Measurements from ENCODE around the gene DCDC1.

DCDC1 gene, protein sequence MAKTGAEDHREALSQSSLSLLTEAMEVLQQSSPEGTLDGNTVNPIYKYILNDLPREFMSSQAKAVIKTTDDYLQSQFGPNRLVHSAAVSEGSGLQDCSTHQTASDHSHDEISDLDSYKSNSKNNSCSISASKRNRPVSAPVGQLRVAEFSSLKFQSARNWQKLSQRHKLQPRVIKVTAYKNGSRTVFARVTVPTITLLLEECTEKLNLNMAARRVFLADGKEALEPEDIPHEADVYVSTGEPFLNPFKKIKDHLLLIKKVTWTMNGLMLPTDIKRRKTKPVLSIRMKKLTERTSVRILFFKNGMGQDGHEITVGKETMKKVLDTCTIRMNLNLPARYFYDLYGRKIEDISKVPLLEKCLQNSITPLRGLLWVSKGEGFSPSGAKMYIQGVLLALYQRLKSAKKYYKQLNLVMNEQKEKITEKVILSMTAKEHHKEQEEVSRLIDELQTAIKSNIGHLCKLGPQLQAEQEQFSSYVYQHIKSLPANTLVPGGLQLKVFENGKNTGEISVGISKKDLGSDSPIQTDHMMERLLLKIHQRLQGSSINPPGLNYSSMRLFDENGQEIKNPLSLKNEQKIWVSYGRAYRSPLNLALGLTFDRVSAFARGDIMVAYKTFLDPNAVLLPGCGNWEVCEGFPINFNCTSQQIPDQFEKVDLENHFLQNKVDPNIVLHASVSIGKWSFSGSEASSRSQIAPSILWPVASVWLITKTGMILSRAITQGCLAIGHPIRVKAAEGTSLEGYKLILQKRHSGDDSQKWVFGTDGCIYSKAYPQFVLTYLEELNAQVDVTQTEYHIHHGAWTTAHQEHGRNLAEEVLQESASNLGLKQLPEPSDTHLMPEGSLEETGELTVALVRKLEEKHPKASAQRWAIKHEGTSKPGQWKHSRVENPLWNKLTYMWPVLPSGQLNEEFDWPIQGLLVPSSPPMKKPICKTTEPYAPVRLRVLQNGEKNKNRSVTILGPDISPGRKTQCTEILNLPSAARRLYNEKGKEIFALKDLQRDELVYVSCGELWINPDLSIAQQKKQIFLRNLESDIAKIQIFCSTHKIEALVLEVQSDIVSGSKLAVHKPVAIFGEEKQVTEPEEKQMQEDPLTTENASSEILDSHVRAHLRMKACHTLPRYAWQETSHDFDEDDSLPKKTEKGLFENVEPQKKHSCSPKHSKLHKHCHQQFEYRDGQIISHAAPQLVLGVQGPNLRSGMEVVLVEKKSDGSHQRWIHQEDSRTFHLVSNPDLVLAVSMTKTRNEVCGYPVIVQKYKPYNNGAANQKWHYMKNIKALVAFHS (N-terminal part only)

DNA sequence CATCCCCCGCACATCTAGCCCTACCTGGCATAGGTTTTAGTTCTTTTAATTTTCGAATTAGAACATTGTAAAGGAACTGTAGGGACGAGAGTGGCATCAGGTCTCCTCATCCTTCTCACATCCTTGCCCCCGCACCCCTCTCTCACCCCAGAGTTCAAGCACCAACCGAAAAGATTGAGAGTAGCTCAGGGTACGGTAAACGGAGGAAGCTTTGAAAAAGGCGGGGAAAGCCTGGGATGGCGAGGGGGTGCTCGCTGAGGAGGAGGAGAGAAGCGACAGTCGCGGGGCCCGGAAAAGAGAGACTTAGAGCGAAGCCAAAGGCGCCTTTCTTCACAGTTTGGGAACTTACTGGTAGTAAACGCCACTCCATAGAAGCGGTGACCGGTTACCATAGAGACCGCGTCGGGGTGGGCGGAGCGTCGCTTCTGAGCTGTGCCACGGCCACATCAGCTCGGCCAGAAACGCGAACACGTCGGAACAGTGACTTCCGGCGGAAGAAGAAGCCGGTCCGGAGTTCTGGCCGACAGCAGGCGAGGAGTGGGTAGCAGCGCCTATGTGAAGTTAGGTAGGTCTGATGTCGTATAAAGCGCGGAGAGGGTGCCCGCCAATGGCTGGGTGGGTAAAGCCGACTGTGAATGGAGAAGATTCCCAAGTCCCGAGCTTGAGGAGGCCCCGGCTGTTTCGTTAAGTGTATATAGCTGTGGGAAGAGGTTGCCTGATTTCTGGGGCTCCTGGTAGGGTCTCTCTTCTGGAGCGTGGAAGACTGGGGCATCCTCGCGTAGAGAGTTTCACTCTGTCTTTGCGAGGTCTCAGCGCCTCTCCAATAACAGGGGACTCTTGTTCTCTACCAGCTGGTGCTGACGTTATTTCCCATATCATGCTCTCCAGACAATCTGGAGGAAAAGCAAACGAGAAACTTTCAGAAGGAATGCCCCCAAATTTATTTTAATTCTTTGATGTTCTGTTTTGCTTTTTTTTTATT is at the start of gene DCDC1, which contains the start of gene DNAJC24:
Gene DCDC1, minus strand, starts transcription at position 392 of the 982 bp plus-strand sequence. CDS start 41,459 bp downstream, outside the sequence.
Gene DNAJC24, plus strand, starts transcription at position 513 of the 982 bp plus-strand sequence. CDS start 889 bp downstream, outside the sequence.
- peak; percentile 94 to 95 for DNase-seq

DNA sequence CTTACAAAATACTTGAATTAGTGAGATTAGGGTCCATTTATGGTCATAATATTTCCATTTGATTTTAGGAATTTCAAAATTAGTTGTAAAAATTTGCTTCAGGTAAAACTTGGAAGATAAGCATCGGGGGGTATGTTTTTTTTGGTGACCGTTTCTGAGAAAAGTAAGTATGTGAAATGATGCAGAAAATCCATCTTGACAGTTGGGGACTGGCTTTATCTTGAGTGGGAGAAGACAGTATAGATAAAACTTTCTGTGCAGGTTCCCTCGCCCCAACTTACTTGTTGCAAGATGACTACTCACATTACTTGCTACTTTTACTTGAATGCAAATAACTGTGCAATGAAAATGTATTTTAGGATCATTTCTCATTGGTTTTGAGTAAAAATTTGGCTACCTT is 49.6 kb upstream of the DCDC1 start:
- DNase-seq: no peak

DNA sequence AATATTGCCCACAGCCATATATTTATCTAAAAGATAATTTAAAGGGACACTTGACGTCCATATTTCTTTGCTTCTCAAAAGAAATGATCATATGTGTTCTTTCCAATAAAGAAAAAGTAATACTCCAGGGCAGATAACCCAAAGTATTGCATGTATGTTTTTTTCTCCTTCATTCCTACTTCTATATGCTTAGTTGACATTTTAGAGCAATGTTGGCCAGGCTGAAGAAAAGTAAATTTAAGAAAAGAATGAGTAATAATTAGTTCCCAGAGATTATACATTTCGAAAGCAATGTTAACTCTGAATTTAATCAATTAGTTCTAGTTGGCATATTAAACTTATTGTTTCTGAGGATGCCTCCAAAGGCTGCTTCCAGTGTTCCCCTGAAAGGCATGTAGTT is 48.3 kb upstream of the DCDC1 start:
- DNase-seq: no peak

DNA sequence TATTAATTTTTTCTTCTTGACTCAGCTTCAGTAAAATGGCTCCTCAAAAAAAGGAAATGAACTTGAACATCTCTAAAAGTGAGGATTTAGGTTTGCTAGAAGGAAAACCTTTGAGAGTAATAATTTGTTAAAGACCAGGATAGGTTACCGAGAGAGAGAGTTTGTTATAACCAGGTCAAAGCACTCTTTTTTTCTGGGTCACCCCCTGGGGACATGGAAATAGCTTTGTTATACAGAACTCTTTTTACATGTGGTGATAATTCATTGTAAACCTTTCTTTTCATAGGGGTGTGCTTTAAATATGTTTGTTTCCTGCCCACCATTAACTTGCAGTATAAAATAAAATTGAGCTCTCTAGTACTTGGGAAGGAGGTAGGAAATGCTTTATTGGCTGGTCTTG is 47.8 kb upstream of the DCDC1 start:
- no peak for DNase-seq

DNA sequence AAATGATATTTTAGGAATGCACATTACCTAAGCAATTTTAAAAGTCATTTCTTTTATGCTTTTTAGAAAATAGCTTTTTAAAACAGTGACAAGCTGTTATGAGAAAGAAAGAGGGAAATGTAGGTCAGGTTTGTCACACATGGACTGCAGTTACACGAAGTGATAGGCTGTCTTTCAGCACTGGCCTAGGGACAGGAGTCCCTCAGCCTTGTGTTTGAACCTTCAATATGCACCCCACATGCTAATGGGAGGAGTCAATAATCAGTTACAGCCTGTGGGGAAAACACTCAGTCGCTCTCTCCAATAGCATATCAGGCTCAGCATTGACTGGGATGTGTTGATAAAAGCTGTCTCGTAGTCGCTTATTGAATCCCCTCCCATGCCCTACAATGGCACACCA is 45.9 kb upstream of the DCDC1 start:
- no peak for DNase-seq

DNA sequence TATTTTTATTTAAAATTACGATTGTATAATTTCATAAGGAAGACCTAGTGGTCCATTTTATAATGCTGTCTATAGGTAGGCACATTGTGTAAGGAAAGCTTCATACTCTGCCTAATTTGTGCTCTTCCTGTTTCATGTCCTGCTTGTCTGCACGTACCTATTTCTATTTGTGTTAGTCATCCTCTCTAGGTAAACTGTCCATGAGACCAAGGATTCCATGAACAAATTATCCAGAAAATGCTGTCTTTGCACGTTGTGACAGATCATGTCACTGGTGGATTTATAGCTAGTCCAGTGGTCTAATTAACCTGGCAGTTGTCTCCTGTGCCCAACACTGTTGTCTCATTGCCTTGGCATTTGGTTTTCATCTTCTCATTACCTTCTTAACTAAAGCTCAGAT is 44.8 kb upstream of the DCDC1 start:
- DNase-seq: no peak

DNA sequence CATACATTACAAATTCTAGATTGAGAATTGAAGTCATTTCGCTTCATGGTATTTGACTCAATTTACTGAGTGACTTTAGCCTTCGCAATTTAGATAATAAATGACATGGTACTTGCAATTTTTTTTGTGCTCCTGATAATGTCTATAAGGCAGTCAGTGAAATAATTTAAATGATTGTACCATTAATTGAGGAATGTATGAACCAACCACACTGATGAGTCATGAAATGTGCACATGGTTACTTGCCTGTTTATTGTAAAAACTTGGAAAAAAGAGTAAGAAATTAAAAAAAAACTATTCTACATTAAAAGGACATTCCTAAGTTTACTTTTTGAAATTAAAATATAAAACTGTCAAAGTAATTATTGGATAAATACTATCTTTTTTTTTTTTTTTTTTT is 43.4 kb upstream of the DCDC1 start:
- no peak for DNase-seq

DNA sequence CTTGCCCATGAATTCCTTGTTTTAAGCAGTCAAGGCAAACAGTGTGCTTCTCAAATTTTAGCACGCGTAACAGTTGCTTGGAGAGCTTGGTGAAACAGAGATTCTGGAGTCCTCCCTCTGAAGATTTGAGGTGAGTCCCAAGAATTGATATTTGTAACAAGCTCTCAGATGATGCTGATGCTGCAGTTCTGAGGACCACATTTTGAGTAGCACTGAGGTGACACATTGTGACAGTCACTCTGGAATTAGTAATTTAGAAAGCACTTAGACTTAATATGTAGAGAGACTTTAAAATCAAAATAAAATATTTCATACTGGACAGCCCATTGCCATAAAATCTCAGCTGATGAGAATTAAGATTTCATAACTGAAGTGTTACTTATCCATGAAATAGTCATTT is 38.7 kb upstream of the DCDC1 start:
- DNase-seq: no peak

DNA sequence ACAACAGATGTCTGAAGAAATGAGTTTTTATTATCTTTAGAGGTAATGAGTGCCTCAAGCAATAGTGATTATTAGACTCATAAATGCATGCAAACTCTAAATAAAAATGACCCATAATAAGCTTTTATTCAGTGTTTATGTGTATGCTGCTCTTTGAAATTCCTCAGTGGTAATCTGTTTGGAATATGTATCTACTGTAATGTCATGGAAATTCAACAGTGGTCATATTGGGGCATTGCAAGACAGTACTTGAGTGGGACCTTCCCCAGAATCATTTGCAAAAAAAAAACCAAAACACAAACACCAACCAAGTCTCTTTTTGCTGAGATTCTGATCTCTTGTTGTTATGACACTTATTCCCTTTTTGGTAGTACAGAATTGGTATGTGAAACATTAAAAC is 35.1 kb upstream of the DCDC1 start:
- DNase-seq: no peak

DNA sequence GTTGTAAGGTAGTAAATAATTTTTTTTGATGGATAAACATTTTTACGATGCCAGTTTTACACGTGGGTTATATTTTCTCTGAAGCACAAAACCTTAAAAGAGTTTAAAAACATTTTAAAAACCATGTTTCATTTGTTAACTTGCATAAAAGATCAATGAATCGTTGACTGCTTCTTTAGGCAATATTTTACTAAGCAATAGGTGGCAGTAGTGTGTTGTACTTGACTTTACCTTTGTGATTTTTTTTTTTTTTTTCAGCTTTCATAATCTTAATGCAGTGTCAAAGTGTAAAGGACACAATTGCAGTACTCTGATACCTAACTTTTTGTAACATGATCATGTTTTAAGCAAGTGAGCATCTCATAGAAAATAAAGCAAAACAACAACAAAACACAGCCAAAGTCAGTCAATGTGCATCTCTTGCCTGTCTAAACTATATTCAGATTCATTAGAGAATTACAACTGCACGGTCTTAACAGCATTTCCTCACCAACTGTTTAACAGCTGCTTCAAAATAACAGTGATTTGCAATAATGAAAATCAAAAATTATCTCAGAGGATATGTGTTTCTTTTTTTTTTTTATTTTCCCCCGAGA is 27.8 kb upstream of the DCDC1 start:
- DNase-seq: no peak

DNA sequence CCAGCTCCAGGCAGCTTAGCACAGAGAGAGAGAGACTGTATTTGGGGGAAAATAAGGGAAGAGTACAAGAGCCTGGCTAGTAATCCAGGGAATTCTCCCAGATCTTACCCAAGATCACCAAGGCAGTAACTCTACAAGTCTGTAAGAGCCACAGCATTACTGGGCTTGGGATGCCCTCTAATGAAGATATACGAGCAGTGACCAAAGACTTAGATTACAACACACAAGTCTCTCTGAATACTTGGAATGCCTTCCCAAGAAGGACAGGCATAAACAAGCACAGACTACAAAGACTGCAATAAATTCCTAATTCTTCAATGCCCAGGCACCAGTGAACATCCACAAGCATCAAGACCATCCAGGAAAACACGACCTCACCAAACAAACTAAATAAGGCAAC is 17.8 kb upstream of the DCDC1 start:
- DNase-seq: no peak

DNA sequence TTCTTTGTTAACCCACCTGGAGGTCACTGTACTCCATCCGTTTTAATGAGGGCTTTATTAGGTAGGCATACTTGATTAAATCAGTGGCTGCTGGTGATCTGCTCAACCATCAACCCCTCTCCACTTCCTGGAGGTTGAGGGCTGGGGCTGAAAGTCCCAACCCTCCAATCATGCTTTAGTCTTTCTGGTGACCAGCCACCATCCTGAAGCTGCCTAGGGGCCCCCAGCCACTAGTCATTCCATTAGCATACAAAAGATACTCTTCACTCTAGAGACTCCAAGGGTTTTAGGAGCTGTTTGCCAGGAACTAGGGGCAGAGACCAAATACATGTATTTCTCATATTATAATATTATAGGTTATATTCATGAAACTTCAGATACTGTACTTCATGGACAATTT is 13.6 kb upstream of the DCDC1 start:
- no peak for DNase-seq

DNA sequence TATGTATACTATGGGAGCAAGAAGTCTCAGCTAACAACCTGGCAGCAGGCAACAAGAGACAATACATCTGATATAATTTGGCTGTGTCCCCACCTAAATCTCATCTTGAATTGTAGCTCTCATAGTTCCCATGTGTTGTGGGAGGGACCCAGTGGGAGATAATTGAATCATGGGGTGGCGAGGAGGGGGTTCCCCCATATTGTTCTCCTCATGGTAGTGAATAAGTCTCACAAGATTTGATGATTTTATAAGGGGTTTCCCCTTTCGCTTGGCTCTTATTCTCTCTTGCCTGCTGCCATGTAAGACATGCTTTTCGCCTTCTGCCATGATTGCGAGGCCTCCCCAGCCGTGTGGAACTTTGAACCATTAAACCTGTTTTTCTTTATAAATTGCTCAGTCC is 6.3 kb upstream of the DCDC1 start:
- no peak for DNase-seq

DNA sequence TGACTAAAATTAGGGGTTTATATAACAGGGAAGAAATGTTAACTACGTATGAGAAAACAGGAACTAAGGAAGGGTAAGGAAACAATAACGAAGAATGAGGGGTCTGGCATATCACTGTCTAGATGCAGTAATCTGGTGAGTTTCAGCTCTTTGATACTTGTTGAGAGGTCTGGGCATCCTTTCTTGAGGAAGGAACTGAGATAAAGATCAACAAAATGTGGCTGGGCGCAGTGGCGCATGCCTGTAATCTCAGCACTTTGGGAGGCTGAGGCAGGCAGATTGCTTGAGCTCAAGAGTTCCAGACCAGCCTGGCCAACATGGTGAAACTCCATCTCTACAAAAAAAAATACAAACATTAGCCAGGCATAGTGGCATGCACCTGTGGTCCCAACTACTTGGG is 2.7 kb downstream of the DCDC1 start:
- no peak for DNase-seq

DNA sequence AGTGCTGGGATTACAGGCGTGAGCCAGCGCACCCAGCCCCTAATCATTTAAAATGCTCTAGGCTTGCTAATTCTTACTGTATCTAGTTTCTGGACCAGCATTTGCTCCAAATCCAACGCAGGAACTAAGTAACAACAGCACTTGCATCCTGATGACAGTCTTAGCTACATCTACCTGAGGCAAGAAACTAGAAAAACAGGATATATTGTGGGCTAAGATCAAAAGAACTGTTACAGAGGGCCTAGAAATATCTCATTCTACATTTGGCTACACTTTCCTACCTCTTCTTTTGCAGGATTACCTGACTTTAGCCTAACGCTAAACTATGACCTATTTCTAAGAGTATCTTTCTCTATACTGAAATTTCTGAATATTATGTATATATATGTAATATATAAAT is 7.8 kb downstream of the DCDC1 start:
- DNase-seq: no peak

DNA sequence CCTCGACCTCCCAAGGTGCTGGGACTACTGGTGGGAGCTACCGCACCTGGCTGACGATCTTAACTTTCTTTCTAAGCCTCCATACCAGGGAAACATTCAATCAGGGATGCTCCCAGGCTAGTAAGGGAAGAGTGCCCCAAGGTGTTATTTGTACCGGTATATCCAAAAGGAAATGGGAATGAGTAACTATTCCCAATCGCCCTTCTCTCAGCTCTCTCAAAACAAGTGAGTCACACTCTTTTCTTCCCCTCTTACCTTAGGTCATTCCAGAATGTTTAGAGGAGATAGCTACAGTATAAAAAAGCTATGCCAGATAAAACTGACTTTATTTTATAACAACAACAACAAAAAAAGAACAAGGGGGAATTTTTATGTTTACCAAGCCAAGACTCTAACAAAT is 13.7 kb downstream of the DCDC1 start:
- DNase-seq: no peak

DNA sequence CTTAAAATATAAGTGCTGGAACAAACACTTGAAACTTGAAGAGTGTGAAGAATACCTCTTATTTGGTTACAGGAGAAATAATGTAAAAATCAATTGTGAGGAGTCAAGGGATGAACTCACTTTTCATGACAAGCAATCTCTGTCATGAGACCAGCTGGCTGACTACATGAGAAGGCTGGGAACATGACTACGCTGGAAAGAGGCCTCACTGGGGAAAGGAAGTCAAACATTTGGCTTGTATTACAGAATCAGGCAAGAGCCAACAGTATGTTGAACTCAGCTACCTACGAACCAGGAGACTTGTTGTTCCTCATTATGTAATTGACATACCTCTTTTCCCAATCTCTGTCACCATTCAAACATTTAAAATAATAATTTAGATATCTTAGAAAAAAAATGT is 14.4 kb downstream of the DCDC1 start:
- no peak for DNase-seq

DNA sequence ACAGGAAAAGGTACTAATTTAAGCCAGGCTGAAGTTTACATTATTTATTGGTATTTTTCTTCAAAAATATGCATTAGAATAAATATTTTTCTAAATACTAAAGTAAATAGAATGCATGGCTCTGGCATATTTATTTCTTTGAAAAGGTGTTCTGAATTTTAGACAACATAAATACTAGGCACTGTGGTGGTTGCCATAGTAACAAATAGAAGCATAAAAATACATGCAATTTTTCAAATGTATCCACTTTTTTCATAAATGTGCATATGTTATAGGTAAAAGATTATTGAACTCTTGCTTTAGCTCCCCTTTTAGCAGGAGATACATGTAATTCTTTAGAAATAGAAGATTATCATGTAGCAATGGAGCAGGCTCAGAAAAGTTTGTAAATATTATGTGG is 18.4 kb downstream of the DCDC1 start:
- DNase-seq: no peak

DNA sequence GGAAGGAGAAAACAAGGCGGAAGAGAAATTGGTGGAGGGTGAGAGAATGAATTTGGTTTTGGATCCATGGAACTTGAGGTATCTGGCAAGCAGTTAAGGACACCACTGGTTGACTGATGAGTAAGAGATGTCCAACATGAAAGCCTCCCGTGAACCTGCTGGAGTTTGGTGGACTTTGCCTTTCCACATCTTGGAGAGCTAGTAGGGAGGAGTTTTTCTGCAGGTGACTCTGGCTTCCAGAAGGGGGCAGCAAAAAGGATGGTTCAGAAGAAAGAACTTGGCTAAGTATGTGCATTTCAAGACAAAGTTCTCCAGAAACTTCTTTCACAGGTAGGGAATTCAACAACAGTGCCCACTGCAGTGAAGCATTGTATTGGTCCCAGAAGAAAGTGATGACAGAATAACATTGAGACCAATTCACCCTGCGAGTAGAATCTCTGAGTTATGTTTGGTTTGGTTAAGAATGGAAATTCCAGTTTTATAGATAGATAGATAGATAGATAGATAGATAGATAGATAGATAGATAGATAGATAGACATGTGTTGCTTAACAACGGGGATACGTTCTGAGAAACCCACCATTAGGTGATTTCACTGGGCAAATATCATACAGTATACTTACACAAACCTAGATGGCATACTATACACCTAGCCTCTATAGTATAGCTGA is 28.5 kb downstream of the DCDC1 start:
- peak in 1 of 2 experiments; percentile 16 for DNase-seq

DNA sequence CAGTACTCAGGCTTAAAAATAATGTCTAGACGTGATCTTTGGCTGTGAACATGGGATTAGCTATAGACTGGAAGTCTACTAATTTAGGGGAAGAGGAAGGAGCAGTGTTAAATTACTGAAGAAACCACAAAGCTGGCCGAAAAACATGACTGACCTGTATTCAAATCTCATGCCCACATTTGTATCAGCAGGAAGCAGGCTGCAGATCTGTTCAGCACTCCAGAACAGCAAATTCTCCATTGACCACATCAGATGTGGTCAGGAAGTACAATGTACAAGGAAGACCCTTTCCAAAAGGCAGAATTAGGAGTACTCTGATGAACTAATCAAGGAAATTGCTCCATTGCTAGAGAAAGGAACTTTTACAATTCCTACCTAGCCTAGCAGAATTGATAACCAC is 31.7 kb downstream of the DCDC1 start:
- no peak for DNase-seq

DNA sequence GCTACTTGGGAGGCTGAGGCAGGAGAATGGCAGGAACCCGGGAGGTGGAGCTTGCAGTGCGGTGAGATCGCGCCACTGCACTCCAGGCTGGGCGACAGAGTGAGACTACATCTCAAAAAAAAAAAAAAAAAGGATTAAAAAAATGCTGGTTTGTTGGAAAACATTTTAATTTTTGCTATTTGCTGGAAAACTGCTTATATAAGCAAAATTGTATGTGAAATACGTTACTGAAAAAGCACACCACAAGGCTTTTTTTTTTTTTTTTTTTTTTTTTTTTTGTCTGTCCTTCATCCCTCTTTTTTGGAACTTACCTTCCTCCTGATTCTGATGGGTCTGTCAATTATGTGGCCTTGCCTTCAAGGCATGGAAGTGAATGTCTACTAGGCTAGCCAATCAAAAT is 40.8 kb downstream of the DCDC1 start:
- DNase-seq: no peak

Data from activated T-cell treated with anti-CD3 and anti-CD28 coated beads, Interleukin-2, amount 50 U/mL, for 48 hours (primary cell).